NCI-H2227 (cell line): ENCODE measurements around the gene KANSL1.

ENCODE experiments used
- DNase-seq: peaks from one replicate; lab custom pipeline; 2025; ENCODE audit not compliant: unreplicated experiment; lab: John Stamatoyannopoulos, UW

KANSL1 gene

DNA sequence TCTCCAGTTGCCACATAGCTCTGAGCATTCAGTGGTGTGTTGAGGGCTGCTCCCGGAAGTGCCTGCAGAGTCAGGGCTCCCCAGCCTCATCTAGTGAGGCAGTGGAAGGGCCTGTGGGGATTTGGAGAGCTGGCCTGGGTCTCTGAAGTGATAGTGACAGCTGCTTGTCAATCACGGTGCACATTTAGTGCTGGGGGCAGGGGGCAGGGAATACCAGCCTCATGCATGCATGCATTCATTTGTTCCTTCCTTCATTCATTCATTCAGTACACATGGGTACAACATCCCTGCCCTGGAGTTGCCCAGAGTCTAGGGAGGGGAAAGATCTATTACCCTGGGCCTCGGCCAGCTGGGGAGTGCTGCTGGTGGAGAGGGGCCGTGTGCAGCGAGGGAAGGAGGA, 205.5 kb downstream of the KANSL1 start:
- DNase-seq, result no peak

GRCh38 chr17:45986056-45986455, 207.2 kb downstream of the KANSL1 start:
- no peak for DNase-seq

GRCh38 chr17:45985447-45985846, 207.8 kb downstream of the KANSL1 start:
- DNase-seq, result no peak

DNA sequence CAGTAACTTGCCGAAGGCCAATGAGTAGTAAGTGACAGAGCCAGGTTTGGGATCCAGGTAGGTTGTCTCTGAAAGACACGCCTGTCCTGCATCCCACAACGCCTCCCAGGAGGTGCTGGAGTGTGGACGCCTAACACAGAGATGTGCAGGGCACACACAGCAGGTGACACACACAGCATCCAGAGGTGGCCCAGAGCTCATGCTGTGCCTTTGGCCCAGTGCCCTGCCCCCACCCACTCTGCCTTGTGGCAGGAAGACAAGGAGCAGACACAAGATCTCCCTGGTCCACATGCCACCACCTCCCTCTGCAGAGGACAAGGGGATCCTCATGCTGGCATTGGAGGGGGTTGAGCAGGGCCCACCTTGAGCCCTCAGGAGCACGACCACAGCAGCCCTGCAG, 208.9 kb downstream of the KANSL1 start:
- DNase-seq, result no peak

DNA sequence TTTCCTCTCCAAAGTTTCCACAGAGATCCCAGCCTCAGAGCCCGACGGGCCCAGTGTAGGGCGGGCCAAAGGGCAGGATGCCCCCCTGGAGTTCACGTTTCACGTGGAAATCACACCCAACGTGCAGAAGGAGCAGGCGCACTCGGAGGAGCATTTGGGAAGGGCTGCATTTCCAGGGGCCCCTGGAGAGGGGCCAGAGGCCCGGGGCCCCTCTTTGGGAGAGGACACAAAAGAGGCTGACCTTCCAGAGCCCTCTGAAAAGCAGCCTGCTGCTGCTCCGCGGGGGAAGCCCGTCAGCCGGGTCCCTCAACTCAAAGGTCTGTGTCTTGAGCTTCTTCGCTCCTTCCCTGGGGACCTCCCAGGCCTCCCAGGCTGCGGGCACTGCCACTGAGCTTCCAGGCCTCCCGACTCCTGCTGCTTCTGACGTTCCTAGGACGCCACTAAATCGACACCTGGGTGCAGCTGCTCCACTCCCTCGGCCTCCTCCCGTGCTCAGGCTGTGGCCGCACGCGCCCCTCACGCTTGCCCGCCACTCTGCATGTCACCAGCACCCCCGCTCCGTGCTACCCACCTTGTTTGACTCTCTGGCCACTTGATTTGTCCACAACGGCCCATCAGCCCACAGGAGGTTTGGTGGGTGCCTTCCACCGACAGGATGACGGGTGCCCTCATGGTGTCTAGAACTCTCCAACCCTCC, 209.5 kb downstream of the KANSL1 start:
- DNase-seq, result no peak

DNA sequence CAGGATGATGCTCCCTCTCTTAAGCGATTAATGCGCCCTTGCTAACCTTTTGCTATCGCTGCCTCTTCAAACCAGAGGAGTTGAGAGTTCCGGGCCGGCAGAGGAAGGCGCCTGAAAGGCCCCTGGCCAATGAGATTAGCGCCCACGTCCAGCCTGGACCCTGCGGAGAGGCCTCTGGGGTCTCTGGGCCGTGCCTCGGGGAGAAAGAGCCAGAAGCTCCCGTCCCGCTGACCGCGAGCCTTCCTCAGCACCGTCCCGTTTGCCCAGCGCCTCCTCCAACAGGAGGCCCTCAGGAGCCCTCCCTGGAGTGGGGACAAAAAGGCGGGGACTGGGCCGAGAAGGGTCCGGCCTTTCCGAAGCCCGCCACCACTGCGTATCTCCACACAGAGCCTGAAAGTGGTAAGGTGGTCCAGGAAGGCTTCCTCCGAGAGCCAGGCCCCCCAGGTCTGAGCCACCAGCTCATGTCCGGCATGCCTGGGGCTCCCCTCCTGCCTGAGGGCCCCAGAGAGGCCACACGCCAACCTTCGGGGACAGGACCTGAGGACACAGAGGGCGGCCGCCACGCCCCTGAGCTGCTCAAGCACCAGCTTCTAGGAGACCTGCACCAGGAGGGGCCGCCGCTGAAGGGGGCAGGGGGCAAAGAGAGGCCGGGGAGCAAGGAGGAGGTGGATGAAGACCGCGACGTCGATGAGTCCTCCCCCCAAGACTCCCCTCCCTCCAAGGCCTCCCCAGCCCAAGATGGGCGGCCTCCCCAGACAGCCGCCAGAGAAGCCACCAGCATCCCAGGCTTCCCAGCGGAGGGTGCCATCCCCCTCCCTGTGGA, 210.2 kb downstream of the KANSL1 start:
- no peak for DNase-seq

DNA sequence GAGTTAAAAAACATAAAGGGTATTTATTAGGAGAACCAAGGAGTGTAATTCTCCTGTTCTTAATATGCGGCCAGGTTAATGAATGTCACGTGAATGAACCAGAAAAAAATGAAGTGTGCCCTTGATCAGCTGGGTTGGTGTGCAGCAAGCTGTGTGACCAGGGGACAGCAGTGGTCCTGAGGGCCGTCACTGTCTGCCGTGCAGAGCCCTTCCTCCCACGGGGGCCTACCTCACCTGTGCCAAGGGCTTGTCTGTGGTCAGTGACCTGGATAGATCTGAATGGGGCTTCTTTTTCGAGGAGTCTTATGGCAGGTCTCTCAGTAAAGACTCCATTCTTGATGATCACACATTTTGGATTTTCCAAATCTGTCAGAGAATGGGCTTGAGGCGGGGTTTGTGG, 211.9 kb downstream of the KANSL1 start:
- no peak for DNase-seq

- DNase-seq, result no peak
Measured at GRCh38 chr17:45980855-45981254, 212.4 kb downstream of the KANSL1 start.
